Measurements from ENCODE around the gene NBPF4.
"Not testable (repeated sequence)": the region's sequence is repeated elsewhere in the genome, so short reads cannot be mapped to it uniquely, and the experiment has no call there.

The NBPF4 gene

GRCh38 chr1:108211014-108211413 is 32.9 kb downstream of the NBPF4 start:
- DNase-seq = no peak

- no peak for DNase-seq
Observed at GRCh38 chr1:108209456-108210108, 34.3 kb downstream of the NBPF4 start.

GRCh38 chr1:108208724-108209446 is 35.0 kb downstream of the NBPF4 start:
- no peak for DNase-seq

GRCh38 chr1:108203582-108203981 is 40.3 kb downstream of the NBPF4 start:
- DNase-seq = not testable (repeated sequence)

- no peak for DNase-seq
Observed at GRCh38 chr1:108201687-108202086, 42.2 kb downstream of the NBPF4 start.

- peak; percentile 65 for DNase-seq
Observed at GRCh38 chr1:108200687-108201051, 43.2 kb downstream of the NBPF4 start.

- peak; percentile 58 for DNase-seq
Observed at GRCh38 chr1:108199781-108200686, 43.8 kb downstream of the NBPF4 start, which contains the start of gene SLC25A24. SLC25A24 (minus strand) TSS chr1:108200343; CDS start chr1:108200138, 205 bp downstream.

GRCh38 chr1:108199201-108199691 is 44.6 kb downstream of the NBPF4 start:
- no peak for DNase-seq

- DNase-seq = no peak
Observed at GRCh38 chr1:108194051-108194450, 49.8 kb downstream of the NBPF4 start.

GRCh38 chr1:108193333-108193732 is 50.5 kb downstream of the NBPF4 start:
- no peak for DNase-seq

- no peak for DNase-seq
Observed at GRCh38 chr1:108192581-108192980, 51.3 kb downstream of the NBPF4 start.

GRCh38 chr1:108190686-108191416 is 53.0 kb downstream of the NBPF4 start:
- DNase-seq = no peak

- no peak for DNase-seq
Observed at GRCh38 chr1:108190001-108190634, 53.8 kb downstream of the NBPF4 start.

- no peak for DNase-seq
Observed at GRCh38 chr1:108188801-108189200, 55.1 kb downstream of the NBPF4 start.

GRCh38 chr1:108182959-108183700 is 60.7 kb downstream of the NBPF4 start:
- DNase-seq = no peak

- DNase-seq = no peak
Observed at GRCh38 chr1:108179018-108179417, 64.9 kb downstream of the NBPF4 start.
